GM19238 (cell line): ENCODE data around the gene ZNF560.
A peak's percentile ranks its signal among the peaks of the same experiment; 100 is the strongest.

Experiments
- DNase-seq: peaks from one replicate; pipeline ENCODE4 v3.0.0; 2011; ENCODE audit warnings: low spot score; ENCODE audit not compliant: insufficient read length

ZNF560 gene

DNA sequence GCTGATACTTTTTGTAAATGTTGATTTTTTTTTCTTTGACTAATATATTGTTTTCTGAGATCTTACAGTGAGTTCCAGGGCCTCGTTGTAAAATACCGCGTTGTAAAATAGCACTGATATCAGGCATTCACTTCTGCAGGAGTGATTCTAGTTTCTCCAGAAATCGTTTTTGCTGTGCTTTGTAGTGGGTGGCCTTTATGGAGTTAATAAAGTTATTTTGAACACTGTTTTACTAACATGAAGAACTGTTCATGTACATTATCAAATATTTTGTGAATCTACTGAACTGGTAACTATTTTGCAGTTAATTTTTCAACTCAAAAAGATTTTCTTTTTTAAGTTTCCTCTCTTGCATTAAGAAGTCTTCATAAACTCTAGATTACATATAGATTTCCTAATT, 62.1 kb downstream of the ZNF560 start:
- DNase-seq: no peak

DNA sequence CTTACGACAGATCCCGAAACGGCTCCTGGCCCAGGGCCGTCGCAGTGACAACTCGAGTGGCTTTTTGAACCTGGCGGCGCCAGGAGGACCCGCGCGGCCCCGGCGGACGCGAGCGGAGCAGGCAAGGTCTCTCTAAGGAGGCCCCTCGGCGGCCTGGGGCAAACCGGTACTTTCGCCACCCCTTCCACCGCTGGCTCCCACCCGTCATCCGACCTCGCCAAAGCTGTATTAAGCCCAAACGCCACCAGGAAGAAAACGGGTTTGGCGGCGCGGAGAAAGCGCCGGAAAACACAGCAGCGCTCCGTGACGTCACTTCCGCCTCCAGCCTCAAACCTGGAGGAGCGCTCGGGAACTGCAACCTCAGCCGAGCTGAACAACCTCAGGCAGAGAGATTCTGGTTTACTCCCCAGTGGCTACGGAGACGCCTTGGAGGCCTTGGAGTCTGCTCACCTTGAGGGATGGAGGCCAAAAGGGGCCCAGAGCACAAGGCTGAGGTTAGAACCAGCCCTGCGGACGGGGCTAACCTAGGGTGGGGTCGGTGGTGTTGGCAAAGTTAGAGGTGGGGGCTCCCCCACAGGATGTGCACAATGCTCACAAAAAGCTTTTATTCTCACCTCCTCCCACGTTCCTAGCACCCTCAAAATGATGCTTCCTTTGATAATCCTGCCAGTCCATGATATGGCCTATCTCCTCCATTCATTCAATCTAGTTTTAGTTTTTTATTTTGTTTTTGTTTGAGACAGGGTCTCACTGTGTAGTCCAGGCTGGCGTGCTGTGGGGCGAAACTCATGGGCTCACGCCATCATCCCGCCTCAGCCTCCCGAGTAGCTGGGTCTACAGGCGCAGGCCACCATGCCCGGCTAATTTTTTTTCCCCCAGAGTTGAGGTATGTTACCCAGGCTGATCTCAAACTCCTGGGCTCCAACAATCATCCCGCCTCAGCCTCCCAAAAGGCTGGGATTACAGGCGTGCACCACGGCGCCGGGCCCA, 62.8 kb downstream of the ZNF560 start, which contains the start of gene ZNF266:
Gene ZNF266 (minus strand): TSS at position 295 of the 990 bp plus-strand sequence. CDS start 15,484 bp downstream, outside the sequence.
- DNase-seq: peak; percentile 91

DNA sequence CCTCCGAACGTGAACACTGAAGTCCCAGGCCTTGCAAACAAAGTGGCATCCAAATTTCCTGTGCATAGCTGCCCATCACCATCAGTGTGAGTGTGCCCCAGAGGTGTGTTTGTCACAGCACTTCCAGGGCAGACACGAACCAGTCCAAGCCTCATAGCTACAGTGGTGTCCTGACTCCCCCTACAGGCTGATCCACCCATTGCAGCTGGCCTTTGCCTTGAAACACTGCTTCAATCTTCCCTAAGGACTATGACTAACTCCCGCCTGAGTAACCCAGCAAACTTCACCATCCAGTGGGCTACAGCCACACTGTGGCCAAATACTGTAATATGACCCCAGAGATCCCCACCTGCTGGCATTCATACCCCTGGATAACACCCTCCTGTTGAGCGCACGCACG, 66.9 kb downstream of the ZNF560 start:
- DNase-seq: no peak

DNA sequence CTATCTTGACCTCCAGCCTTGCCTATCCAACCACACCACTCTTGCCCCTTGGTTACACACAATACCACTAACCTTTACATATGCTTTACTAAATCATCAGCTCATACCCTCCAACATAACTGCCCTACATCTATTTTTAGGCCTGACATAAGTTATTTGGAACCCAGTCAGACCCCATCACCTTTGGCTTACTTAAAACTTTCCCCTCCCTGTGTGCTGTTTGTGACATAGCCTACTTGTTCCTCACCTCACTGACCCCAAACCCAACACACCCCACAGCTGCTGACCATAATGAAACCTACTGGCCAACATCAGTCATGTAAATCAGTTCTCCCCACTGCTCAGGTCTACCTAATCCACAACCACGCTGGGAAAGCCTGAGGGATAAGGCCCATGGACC, 68.0 kb downstream of the ZNF560 start:
- DNase-seq: no peak

DNA sequence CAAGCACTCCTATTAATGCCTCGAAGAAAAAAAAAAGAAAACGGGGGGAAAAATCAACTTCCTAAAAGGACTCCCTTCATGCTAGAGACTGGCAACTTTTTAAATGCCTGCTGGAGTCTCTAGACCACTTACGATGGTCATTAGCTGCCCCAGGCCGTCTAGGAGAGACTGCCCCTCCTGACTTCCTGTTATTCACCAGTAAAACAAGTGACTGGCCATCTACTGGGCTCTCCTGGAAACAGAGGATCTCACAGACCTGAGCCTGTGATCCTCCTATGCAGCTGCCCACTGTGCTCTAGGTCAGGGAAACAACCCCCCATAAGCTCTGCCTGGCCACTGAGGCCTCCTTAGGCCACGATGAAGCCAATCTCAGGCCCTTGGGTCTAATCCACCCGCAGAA, 70.5 kb downstream of the ZNF560 start:
- no peak for DNase-seq
